ENCODE data around the gene PLCB4.

The PLCB4 gene

GRCh38 chr20:9185511-9185910 lies 116.6 kb downstream of the PLCB4 start:
- DNase-seq, result no peak

- no peak for DNase-seq
Observed at GRCh38 chr20:9186396-9186795, 117.5 kb downstream of the PLCB4 start.

DNA sequence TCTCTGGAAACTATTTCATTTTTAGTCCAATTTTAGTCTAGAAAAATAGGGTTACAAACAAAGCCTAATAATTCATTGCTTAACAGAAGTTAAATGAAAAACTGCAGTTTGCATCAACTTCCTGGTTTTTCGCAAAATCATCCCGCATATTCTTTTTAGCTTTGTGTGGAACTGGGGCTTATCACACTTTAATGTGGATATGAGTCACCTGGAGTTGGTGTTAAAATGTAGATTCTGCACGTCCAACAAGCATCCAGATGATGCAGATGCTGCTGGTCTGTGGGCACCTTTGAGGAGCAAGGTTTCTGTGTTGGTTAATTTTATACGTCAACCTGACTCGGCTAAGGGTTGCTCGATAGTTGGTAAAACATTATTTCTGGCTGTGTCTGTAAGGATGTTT lies 126.1 kb downstream of the PLCB4 start:
- no peak for DNase-seq

DNA sequence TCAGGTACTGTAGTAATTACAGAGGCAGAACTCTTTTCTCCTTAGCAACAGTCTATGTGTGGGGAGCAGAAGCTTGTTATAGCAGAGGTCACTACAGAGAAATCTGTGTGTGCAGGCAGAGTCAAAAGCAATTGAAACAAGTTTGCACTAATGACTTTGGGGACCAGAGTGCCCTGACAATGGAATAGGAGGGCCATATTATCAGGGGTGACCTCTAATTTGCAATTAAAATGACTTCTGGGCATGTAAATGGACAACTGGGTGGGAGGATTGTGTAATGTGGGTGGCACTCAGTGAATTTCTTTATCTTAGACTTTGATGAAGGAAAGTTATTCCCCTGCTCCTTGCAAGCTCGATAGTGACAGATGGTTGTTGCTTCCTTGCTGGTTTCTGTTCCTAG lies 127.2 kb downstream of the PLCB4 start:
- DNase-seq, result no peak

DNA sequence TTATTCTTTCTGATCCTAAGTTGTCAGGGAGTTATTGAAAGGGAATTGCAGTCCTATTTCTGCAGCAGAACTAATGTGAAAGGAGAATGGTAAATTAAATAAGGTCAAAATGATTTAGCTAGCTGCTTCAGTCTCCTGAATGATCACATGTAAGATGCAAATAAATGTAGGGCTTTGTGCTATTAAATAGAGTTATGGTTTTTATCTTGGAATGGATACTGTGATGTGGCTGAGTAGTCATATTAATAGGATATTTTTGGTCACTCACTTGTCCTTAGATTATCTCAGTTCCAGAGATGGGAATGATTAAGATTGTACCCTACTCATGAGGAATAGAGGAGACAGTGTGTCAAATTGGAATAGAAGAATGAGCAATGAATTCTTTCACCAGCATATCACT lies 129.6 kb downstream of the PLCB4 start:
- DNase-seq, result no peak

- no peak for DNase-seq
Observed at GRCh38 chr20:9200196-9200595, 131.3 kb downstream of the PLCB4 start.

DNA sequence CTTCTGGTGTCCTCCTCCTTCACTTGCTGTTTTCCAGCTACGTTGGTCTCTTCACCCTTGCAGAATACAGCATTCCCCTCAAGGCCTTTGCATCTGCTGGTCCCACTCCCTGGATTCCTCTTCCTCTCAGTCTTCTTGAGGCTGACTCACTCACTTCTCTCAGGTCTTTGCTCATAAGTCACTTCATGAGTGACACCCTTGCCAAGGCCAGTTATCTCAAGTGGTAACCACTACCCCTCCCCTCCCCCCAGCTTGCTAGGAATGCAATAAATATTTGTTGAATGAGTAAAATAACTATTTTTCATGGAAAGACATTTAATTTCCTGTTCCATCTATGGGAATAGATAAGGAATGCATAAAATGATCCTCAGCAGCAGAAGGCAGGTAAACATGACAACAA lies 131.7 kb downstream of the PLCB4 start:
- no peak for DNase-seq

GRCh38 chr20:9202420-9203080 lies 133.7 kb downstream of the PLCB4 start:
- no peak for DNase-seq

- no peak for DNase-seq
Observed at GRCh38 chr20:9203081-9203447, 134.2 kb downstream of the PLCB4 start.

- DNase-seq, result no peak
Observed at GRCh38 chr20:9204979-9205378, 136.1 kb downstream of the PLCB4 start.

- no peak for DNase-seq
Observed at GRCh38 chr20:9206486-9206885, 137.6 kb downstream of the PLCB4 start.

- no peak for DNase-seq
Observed at GRCh38 chr20:9207253-9207652, 138.4 kb downstream of the PLCB4 start.

DNA sequence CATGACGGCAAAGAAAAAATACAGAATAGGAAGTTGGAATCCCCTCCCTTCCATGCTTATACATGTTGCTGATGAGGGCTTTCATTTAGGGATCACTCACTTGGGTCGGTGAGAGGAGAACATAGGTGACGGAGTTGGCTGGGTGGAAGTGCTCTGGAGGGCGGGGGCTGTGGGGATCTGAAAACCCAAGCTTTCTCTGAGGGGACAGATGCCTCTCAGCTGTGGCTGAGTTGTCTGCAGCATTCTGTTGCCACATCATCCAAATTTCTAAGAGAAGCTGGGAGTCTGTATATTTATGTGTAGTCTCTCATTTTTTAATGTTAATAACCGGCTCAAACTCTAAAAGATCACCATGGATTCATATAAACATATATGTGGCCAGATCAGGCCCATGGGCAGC lies 141.5 kb downstream of the PLCB4 start:
- no peak for DNase-seq

DNA sequence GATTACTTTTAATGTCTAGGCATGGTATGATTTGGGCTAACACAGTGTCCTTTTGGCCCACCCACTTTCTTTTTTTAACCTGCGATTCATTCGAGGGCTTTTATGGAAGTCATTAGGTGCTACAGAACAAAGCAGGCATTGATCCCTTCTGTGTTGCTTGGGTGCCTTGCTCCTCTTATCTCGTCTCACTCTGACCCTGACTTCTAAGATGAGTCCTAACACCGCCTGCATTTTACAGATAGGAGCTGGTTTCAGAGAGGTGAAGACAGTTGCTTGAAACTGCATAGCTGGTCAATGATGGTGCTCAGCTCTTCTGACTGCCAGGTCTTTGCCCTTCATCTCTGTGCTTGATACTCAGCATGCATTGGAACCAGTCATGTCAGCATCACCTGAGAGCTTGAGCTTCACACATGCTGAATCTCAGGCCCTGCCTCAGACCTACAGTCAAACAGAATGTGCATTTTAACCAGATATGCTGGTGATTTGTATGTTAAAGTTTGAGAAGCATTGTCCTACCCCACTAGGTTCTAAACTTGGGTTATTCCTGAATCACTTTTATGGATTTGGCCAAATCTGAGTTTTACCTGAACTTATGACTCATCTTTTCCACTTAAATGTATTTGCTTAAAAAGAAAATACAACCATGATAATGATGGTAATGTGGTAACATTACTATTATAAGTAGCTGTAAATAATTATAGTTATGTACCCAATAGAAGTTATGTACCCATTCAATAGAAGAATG lies 142.3 kb downstream of the PLCB4 start:
- DNase-seq, result no peak

- DNase-seq, result no peak
Observed at GRCh38 chr20:9212735-9213134, 143.8 kb downstream of the PLCB4 start.

GRCh38 chr20:9214685-9215084 lies 145.8 kb downstream of the PLCB4 start:
- no peak for DNase-seq

DNA sequence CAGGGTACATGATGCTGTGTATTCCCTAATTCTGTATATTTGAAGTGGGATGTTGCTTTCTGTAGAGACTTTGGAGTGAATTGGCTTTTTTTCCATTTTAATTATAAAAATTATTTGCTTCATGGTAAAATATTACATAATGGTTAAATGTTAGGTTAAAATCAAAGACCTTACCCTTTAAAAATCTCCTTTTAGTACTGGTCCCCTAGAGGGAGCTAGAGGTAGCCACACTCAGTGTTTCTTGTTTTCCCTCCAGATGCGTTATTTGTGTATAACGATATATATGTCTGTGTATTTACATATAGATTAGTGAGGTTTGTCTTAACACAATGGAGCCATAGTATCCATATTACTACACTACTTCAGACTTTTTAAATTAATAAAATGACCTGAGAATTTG lies 146.7 kb downstream of the PLCB4 start:
- no peak for DNase-seq

GRCh38 chr20:9218531-9218961 lies 149.7 kb downstream of the PLCB4 start:
- no peak for DNase-seq

GRCh38 chr20:9220874-9221547 lies 152.1 kb downstream of the PLCB4 start:
- no peak for DNase-seq

DNA sequence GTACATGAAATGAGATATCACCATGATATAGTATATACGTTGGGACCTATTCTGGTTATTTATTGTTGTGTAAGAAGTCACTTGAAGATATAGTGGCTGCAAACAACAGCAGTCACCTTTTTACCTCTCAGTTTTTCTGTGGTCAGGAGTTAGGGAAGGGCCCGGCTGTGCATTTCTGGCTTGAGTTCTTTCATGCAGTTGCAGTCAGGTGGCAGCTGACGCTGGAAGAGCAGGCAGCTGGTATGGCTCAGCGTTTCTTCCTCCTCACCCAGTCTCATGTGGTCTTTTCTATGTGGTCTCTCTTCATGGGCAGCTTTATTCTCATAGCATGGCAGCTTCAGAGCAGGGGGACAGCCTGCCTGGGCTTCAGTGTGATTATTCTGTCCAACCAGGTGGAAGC lies 154.4 kb downstream of the PLCB4 start:
- DNase-seq, result no peak

DNA sequence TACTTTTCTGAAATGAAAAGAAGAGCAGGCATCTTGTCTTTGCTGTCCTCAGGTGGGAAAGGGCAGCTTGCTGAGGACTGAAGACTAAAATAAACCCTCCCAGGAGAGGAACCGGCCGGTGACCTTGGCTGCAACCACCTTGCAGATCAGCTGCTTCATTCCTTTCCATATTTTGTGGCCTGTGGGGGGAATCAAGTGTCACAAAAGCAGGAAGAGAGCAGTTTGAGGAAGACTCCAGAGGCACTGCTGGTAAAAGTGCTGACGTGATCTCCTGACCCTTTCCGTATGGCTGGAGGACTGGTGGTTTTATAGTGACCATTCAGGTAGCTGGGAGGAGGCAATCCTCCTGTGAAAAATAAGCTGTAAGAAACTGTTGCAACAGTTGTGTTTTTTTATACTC lies 157.0 kb downstream of the PLCB4 start:
- no peak for DNase-seq

GRCh38 chr20:9227896-9228615 lies 159.2 kb downstream of the PLCB4 start:
- DNase-seq, result no peak

DNA sequence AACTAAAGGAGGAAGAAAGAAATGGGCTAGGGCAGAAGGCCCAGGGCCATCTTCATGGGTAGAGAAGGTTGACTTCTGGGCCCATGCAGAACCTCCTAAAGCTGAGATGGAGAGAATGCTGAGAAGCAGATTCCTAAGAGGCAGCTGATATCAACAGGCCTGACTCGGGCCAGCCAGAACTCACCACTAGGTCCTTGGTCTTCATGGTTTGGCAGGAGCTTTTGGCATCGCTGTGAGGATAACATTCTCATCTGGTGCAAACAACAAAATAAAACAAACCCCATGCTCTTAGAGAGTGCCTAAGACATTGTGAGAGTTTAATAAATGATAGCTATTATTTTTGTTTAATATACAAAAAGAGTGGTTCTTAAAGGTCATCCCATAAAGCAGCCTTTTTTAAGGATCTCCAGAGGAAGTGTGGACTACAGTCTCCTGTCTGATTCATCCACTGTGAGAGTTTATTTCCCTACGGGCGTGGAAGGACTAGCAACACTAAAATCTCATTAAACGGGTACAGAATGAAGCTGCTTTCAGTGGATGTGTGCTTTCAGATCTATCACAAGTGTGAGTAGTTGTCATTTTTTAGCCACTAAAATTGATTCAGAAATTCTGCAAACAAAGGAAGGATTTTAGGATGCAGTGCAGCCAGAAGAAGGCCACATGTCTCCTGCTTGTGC lies 160.0 kb downstream of the PLCB4 start:
- no peak for DNase-seq

Measured in activated T-cell treated with anti-CD3 and anti-CD28 coated beads, Interleukin-2, amount 50 U/mL, for 48 hours (primary cell).